ENCODE data around the gene TEX48.

GRCh38 chr9:114678130-114678529 is 3.9 kb downstream of the TEX48 start:
- TF ChIP-seq EP300 (IDR thresholded peaks at IDR 0.05; ENCODE audit: low read depth) (no peak), POLR2A (IDR thresholded peaks at IDR 0.05) (no peak), CTCF (IDR thresholded peaks at IDR 0.05) (no peak), POLR2AphosphoS5 (IDR thresholded peaks at IDR 0.05) (no peak)

All from transverse colon (tissue), 4 donors.